HFFc6 (cell line): ENCODE results near the gene AKAP6. TPM values are rescaled to one million over a fixed set of nuclear protein-coding genes. Genes with fewer than 3 reads are reported as not detected.

Experiments
- DNase-seq: peaks from one replicate; pipeline ENCODE4 v3.0.0-alpha.2; 2018
- H3K27ac Mint-ChIP-seq: 2 replicates; pipeline ENCODE4 v1.8.0; 2020; ENCODE audit warnings: mild to moderate bottlenecking, mixed read lengths
- H3K27me3 Mint-ChIP-seq: 2 replicates; pipeline ENCODE4 v1.8.0; 2021; ENCODE audit warnings: mild to moderate bottlenecking, moderate library complexity, mixed read lengths; ENCODE audit not compliant: insufficient read depth
- H3K36me3 Mint-ChIP-seq: 2 replicates; pipeline ENCODE4 v1.8.0; 2021; ENCODE audit warnings: low read depth, mixed read lengths
- H3K4me1 Mint-ChIP-seq: 2 replicates; pipeline ENCODE4 v1.8.0; 2020; ENCODE audit warnings: low read depth, mixed read lengths
- H3K4me3 Mint-ChIP-seq: 2 replicates; pipeline ENCODE4 v1.8.0; 2020; ENCODE audit warnings: mild to moderate bottlenecking, moderate library complexity, mixed read lengths
- H3K9me3 Mint-ChIP-seq: 2 replicates; pipeline ENCODE4 v1.8.0; 2020; ENCODE audit warnings: mild to moderate bottlenecking, mixed read lengths
- CTCF ChIP-seq: fragments of 200-600 bp; sonication (generic); IDR thresholded peaks from 2 replicates; pipeline ENCODE4 v1.5.0; 2021; ENCODE audit warnings: antibody characterized with exemption, mild to moderate bottlenecking
- total RNA-seq, 6 experiments: library from RNA; stranded (reverse); fragmentation: NEBNext Ultra II Directional; extraction: Animal tissue kit (Norgen Biotek cat#: 25700); gene quantifications; 2 replicates in 1 of 6; 3 replicates in 5 of 6; pipeline ENCODE4 v1.2.3, GENCODE V29; 2021

The AKAP6 gene
- total RNA-seq, 6 experiments from 2014 or later, result 6.1 to 9.8 (median 6.5) TPM

- no peaks in the 10 kb centered on the region for H3K9me3 Mint-ChIP-seq
- H3K4me1 Mint-ChIP-seq, result peaks cover 47% of the 10 kb centered on the region
- no peaks in the 10 kb centered on the region for H3K36me3 Mint-ChIP-seq
- no peaks in the 10 kb centered on the region; the same call in 1 of the 2 replicates for H3K27me3 Mint-ChIP-seq
- no peak for TF ChIP-seq CTCF
- H3K4me3 Mint-ChIP-seq, result no peak overlapping the region
- no peak overlapping the region for H3K27ac Mint-ChIP-seq
- DNase-seq, result no peak
Measured at GRCh38 chr14:32825058-32825457, 496.0 kb downstream of the AKAP6 start.

- Mint-ChIP-seq H3K36me3 (no peaks in the 10 kb centered on the region), H3K4me1 (peaks cover 47% of the 10 kb centered on the region), H3K9me3 (no peaks in the 10 kb centered on the region), H3K4me3 (peak overlapping the region; percentile 6; the same call in 1 of the 2 replicates), H3K27ac (peak overlapping the region; percentile 10; the same call in 1 of the 2 replicates), H3K27me3 (no peaks in the 10 kb centered on the region; the same call in 1 of the 2 replicates)
- peak; percentile 26 for TF ChIP-seq CTCF
- no peak for DNase-seq
Measured at GRCh38 chr14:32826404-32827082, 497.4 kb downstream of the AKAP6 start.

- Mint-ChIP-seq H3K27ac (no peak overlapping the region), H3K4me3 (no peak overlapping the region), H3K4me1 (peaks cover 37% of the 10 kb centered on the region)
Measured at GRCh38 chr14:32827514-32827913, 498.4 kb downstream of the AKAP6 start.

GRCh38 chr14:32835924-32836323 lies 506.8 kb downstream of the AKAP6 start:
- no peaks in the 10 kb centered on the region for H3K4me1 Mint-ChIP-seq
- no peak for DNase-seq
- TF ChIP-seq CTCF, result no peak
- H3K9me3 Mint-ChIP-seq, result no peaks in the 10 kb centered on the region
- no peaks in the 10 kb centered on the region for H3K36me3 Mint-ChIP-seq
- H3K27ac Mint-ChIP-seq, result no peak overlapping the region
- H3K4me3 Mint-ChIP-seq, result no peak overlapping the region
- H3K27me3 Mint-ChIP-seq, result peaks cover 1% of the 10 kb centered on the region; the same call in 1 of the 2 replicates

More at GRCh38 chr14:32827514-32827913, 498.4 kb downstream of the AKAP6 start:
- Mint-ChIP-seq H3K9me3 (no peaks in the 10 kb centered on the region), H3K36me3 (no peaks in the 10 kb centered on the region), H3K27me3 (no peaks in the 10 kb centered on the region)
- DNase-seq, result no peak
- TF ChIP-seq CTCF, result no peak

GRCh38 chr14:32841698-32842097 lies 512.6 kb downstream of the AKAP6 start:
- H3K9me3 Mint-ChIP-seq, result no peaks in the 10 kb centered on the region
- no peak for DNase-seq
- peaks cover 3% of the 10 kb centered on the region; the same call in 1 of the 2 replicates for H3K27me3 Mint-ChIP-seq
- no peak overlapping the region for H3K27ac Mint-ChIP-seq
- TF ChIP-seq CTCF, result no peak
- peaks cover 4% of the 10 kb centered on the region for H3K4me1 Mint-ChIP-seq
- H3K36me3 Mint-ChIP-seq, result no peaks in the 10 kb centered on the region
- H3K4me3 Mint-ChIP-seq, result no peak overlapping the region
